Liver (tissue), 9 donors: ENCODE results near the gene FILIP1L. TPM values are rescaled to one million over a fixed set of nuclear protein-coding genes. Genes with fewer than 3 reads are reported as not detected.

Experiments used
- DNase-seq: peaks from one replicate; pipeline ENCODE4 v3.0.0-alpha.2; 2017; ENCODE audit warnings: low spot score
- H3K27ac ChIP-seq, 2 donors: one replicate each; pipeline ENCODE4 v1.7.0; 2013; ENCODE audit warnings: inconsistent platforms in 2 of 2, low read length in 2 of 2, control low read depth in 1 of 2, low read depth in 1 of 2, mild to moderate bottlenecking in 1 of 2
- H3K27me3 ChIP-seq, 4 donors: one replicate each; pipeline versions ENCODE4 v1.6.1 to v1.7.0; 2013; ENCODE audit warnings: low read length in 3 of 4, inconsistent platforms in 1 of 4, mild to moderate bottlenecking in 1 of 4, moderate library complexity in 1 of 4; ENCODE audit not compliant: control insufficient read depth in 4 of 4, insufficient read depth in 4 of 4
- H3K36me3 ChIP-seq, 4 donors: one replicate each; pipeline versions ENCODE4 v1.6.1 to v1.7.0; 2013; ENCODE audit warnings: low read length in 3 of 4, mild to moderate bottlenecking in 3 of 4, low read depth in 1 of 4, moderate library complexity in 1 of 4; ENCODE audit not compliant: control insufficient read depth in 4 of 4, insufficient read depth in 3 of 4
- H3K4me1 ChIP-seq, 4 donors: one replicate each; pipeline versions ENCODE4 v1.6.1 to v1.7.0; 2013; ENCODE audit warnings: low read length in 3 of 4, mild to moderate bottlenecking in 3 of 4, moderate library complexity in 1 of 4; ENCODE audit not compliant: control insufficient read depth in 4 of 4, insufficient read depth in 4 of 4
- H3K4me3 ChIP-seq, 3 donors: one replicate each; pipeline versions ENCODE4 v1.6.1 to v1.7.0; 2013; ENCODE audit warnings: low read length in 3 of 3, control low read depth in 1 of 3, low read depth in 1 of 3, mild to moderate bottlenecking in 1 of 3
- H3K9ac ChIP-seq, 2 donors: one replicate each; pipeline ENCODE4 v1.7.0; 2013; ENCODE audit warnings: low read length in 2 of 2, mild to moderate bottlenecking in 2 of 2, moderate library complexity in 2 of 2, control low read depth in 1 of 2, low read depth in 1 of 2
- H3K9me3 ChIP-seq, 4 donors: one replicate each; pipeline versions ENCODE4 v1.6.1 to v1.7.0; 2013; ENCODE audit warnings: low read length in 3 of 4; ENCODE audit not compliant: control insufficient read depth in 4 of 4
- ATF3 ChIP-seq: IDR thresholded peaks from 2 replicates; pipeline ENCODE4 v1.6.1; 2016; ENCODE audit warnings: antibody characterized with exemption
- CTCF ChIP-seq: fragments of 150-350 bp; IDR thresholded peaks from 2 replicates; pipeline ENCODE4 v1.5.1; 2017; ENCODE audit warnings: improper control_type of control experiment, low read depth, low read length; ENCODE audit not compliant: missing input control
- EGR1 ChIP-seq, 2 donors: IDR thresholded peaks; 2 replicates each; pipeline ENCODE4 v1.6.1; 2016 to 2018; ENCODE audit warnings: antibody characterized with exemption in 2 of 2, low read depth in 2 of 2
- FOXA1 ChIP-seq: IDR thresholded peaks from 2 replicates; pipeline ENCODE4 v1.6.1; 2016; ENCODE audit warnings: antibody characterized with exemption
- FOXA2 ChIP-seq: IDR thresholded peaks from 2 replicates; pipeline ENCODE4 v1.6.1; 2016; ENCODE audit warnings: antibody characterized with exemption
- GABPA ChIP-seq, 2 donors: IDR thresholded peaks in 1 of 2; conservative IDR thresholded peaks in 1 of 2; 2 replicates each; pipeline ENCODE4 v1.6.1; 2016; ENCODE audit warnings: antibody characterized with exemption in 2 of 2, mild to moderate bottlenecking in 1 of 2, moderate library complexity in 1 of 2
- HNF4A ChIP-seq, 2 donors: conservative IDR thresholded peaks; 2 replicates each; pipeline ENCODE4 v1.6.1; 2016; ENCODE audit warnings: antibody characterized with exemption in 2 of 2, mild to moderate bottlenecking in 2 of 2
- HNF4G ChIP-seq: IDR thresholded peaks from 2 replicates; pipeline ENCODE4 v1.6.1; 2016; ENCODE audit warnings: antibody characterized with exemption
- JUND ChIP-seq, 2 donors: IDR thresholded peaks; 2 replicates each; pipeline ENCODE4 v1.6.1; 2016; ENCODE audit warnings: antibody characterized with exemption in 2 of 2
- MAX ChIP-seq: IDR thresholded peaks from 2 replicates; pipeline ENCODE4 v1.6.1; 2016; ENCODE audit warnings: antibody characterized with exemption
- REST ChIP-seq: IDR thresholded peaks from 2 replicates; pipeline ENCODE4 v1.6.1; 2016; ENCODE audit warnings: antibody characterized with exemption, mild to moderate bottlenecking
- RXRA ChIP-seq, 2 donors: IDR thresholded peaks; 2 replicates each; pipeline ENCODE4 v1.6.1; 2017 to 2018; ENCODE audit warnings: antibody characterized with exemption in 2 of 2, mild to moderate bottlenecking in 1 of 2
- SP1 ChIP-seq: IDR thresholded peaks from 2 replicates; pipeline ENCODE4 v1.6.1; 2018; ENCODE audit warnings: antibody characterized with exemption, mild to moderate bottlenecking
- TAF1 ChIP-seq: conservative IDR thresholded peaks from 2 replicates; pipeline ENCODE4 v1.6.1; 2016; ENCODE audit warnings: antibody characterized with exemption, mild to moderate bottlenecking
- YY1 ChIP-seq: IDR thresholded peaks from 2 replicates; pipeline ENCODE4 v1.6.1; 2016; ENCODE audit warnings: antibody characterized with exemption, mild to moderate bottlenecking
- ZBTB33 ChIP-seq: IDR thresholded peaks from 2 replicates; pipeline ENCODE4 v1.6.1; 2016; ENCODE audit warnings: antibody characterized with exemption
- WGBS: extraction: QIAGEN DNeasy Blood & Tissue Kit; methylation state at CpG from one replicate; pipeline ENCODE4 v1.1.7; 2013; 5-methylcytosine and 5-hydroxymethylcytosine counted together
- polyA plus RNA-seq, 2 donors: library from polyadenylated mRNA; stranded (reverse) in 1 of 2; unstranded in 1 of 2; fragments of 200-250 nt in 1 of 2; fragments of >200 nt in 1 of 2; fragmentation: Nextera tagmentation in 1 of 2; extraction: Ambion mirVana in 1 of 2; gene quantifications; one replicate each; pipeline versions ENCODE4 v1.2.1 to v1.2.3, GENCODE V29; 2013 to 2015
- total RNA-seq, 2 donors: library from RNA; depleted of rRNA; stranded (reverse); fragments of >200 nt; gene quantifications; one replicate each; pipeline ENCODE4 v1.2.3, GENCODE V29; 2014
- donor health status: healthy.
- donor health status: healthy.
- donor health status: healthy.
- donor health status: healthy.
- donor health status: healthy.

The FILIP1L gene
- total and polyA plus RNA-seq, 4 donors, result 1.4 to 6.5 (median 1.9) TPM

- TF ChIP-seq YY1, result no peak
- TF ChIP-seq RXRA (IDR thresholded peaks at IDR 0.05), result no peak
- TF ChIP-seq GABPA (IDR thresholded peaks at IDR 0.05 in 1 of 2, conservative IDR thresholded peaks at IDR 0.05 in 1 of 2), result no peak
- TF ChIP-seq FOXA1, result no peak
- TF ChIP-seq EGR1 (IDR thresholded peaks at IDR 0.05; ENCODE audit: low read depth in 2 of 2), result no peak
- no peak for TF ChIP-seq SP1
- TF ChIP-seq CTCF, result no peak
- no peak for TF ChIP-seq HNF4G
- TF ChIP-seq TAF1, result no peak
- TF ChIP-seq HNF4A (conservative IDR thresholded peaks at IDR 0.05), result no peak
- TF ChIP-seq ATF3, result no peak
- TF ChIP-seq REST, result no peak
- H3K9ac ChIP-seq, result no peak overlapping the region
- no peak overlapping the region for H3K4me3 ChIP-seq
- H3K9me3 ChIP-seq, result no peaks in the 10 kb centered on the region
- H3K27ac ChIP-seq, result no peak overlapping the region
- peaks cover 0 to 13% (median 4%) of the 10 kb centered on the region in 4 donors for H3K4me1 ChIP-seq
- H3K36me3 ChIP-seq, result no peaks in the 10 kb centered on the region
- DNase-seq, result no peak
- 95% methylated on average over 3 of the region's 3 CpGs for WGBS
- no peaks in the 10 kb centered on the region for H3K27me3 ChIP-seq
Observed at GRCh38 chr3:99899603-99900002, 214.7 kb downstream of the FILIP1L start.

- 84% methylated on average over 3 of the region's 3 CpGs for WGBS
- Histone ChIP-seq H3K27ac (peak overlapping the region in 1 of 2 donors; percentile 29), H3K9ac (no peak overlapping the region)
Observed at GRCh38 chr3:99896482-99896881, 217.8 kb downstream of the FILIP1L start.

More at GRCh38 chr3:99896482-99896881, 217.8 kb downstream of the FILIP1L start:
- no peak overlapping the region for H3K4me3 ChIP-seq
- no peaks in the 10 kb centered on the region for H3K27me3 ChIP-seq
- TF ChIP-seq ATF3 (no peak), TAF1 (no peak), EGR1 (IDR thresholded peaks at IDR 0.05; ENCODE audit: low read depth in 2 of 2) (no peak), JUND (IDR thresholded peaks at IDR 0.05) (no peak), FOXA2 (no peak), ZBTB33 (no peak), CTCF (no peak), MAX (no peak), REST (no peak)
- H3K9me3 ChIP-seq, result no peaks in the 10 kb centered on the region
- H3K4me1 ChIP-seq, result peaks cover 0 to 5% (median 1%) of the 10 kb centered on the region in 4 donors
- H3K36me3 ChIP-seq, result no peaks in the 10 kb centered on the region
- DNase-seq, result no peak
